Mammary epithelial cell (primary cell): ENCODE measurements around the gene IFNE.

Experiments
- CTCF ChIP-seq, 2 donors: IDR thresholded peaks in 1 of 2; conservative IDR thresholded peaks in 1 of 2; 2 replicates each; pipeline ENCODE4 v1.5.1; 2011 to 2012; ENCODE audit warnings: inconsistent platforms in 2 of 2, low read length in 2 of 2, mild to moderate bottlenecking in 2 of 2, control low read depth in 1 of 2, low read depth in 1 of 2; ENCODE audit not compliant: insufficient read depth in 1 of 2; ENCODE audit errors: extremely low read depth in 1 of 2
- EZH2 ChIP-seq: IDR thresholded peaks from 2 replicates; pipeline ENCODE4 v1.6.1; 2012; ENCODE audit warnings: low read length, inconsistent platforms, borderline replicate concordance

- no peak for TF ChIP-seq EZH2
- TF ChIP-seq CTCF (conservative IDR thresholded peaks at IDR 0.05 in 1 of 2, IDR thresholded peaks at IDR 0.05 in 1 of 2; ENCODE audit: extremely low read depth in 1 of 2, insufficient read depth in 1 of 2, low read depth in 1 of 2, low read length in 2 of 2) = no peak
Observed at GRCh38 chr9:21452681-21453080, 29.4 kb downstream of the IFNE start.
